Kidney glomerular epithelial cell (primary cell): ENCODE data around the gene CD160.
"Not testable (repeated sequence)": the region's sequence is repeated elsewhere in the genome, so short reads cannot be mapped to it uniquely, and the experiment has no call there.

Experiments used
- DNase-seq: peaks from one replicate; lab custom pipeline; 2025; lab: John Stamatoyannopoulos, UW

The CD160 gene

GRCh38 chr1:145758575-145758974 lies 39.3 kb downstream of the CD160 start:
- no peak for DNase-seq

- DNase-seq = no peak
Observed at GRCh38 chr1:145759721-145760120, 40.4 kb downstream of the CD160 start.

DNA sequence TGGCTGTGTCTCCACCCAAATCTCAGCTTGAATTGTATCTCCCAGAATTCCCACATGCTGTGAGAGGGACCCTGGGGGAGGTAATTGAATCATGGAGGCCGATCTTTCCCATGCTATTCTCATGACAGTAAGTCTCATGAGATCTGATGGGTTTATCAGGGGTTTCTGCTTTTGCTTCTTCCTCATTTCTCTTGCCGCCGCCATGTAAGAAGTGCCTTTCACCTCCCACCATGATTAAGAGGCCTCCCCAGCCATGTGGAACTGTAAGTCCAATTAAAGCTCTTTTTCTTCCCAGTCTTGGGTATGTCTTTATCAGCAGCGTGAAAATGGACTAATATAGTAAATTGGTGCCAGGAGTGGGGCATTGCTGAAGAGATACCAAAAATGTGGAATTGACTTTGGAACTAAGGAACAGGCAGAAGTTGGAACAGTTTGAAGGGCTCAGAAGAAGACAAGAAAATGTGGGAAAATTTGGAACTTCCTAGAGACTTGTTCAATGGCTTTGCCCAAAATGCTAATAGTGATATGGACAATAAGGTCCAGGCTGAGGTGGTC lies 41.2 kb downstream of the CD160 start:
- DNase-seq = not testable (repeated sequence)

DNA sequence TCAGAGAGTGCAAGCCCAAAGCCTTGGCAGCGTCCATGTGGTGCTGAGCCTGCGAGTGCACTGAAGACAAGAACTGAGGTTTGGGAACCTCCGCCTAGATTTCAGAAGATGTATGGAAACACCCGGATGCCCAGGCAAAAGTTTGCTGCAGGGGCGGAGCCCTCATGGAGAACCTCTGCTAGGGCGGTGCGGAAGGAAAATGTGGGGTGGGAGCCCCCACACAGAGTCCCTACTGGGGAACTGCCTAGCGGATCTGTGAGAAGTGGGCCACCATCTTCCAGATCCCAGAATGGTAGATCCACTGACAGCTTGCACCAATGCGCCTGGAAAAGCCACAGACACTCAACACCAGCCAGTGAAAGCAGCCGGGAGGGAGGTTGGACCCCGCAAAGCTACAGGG lies 42.2 kb downstream of the CD160 start:
- not testable (repeated sequence) for DNase-seq

DNA sequence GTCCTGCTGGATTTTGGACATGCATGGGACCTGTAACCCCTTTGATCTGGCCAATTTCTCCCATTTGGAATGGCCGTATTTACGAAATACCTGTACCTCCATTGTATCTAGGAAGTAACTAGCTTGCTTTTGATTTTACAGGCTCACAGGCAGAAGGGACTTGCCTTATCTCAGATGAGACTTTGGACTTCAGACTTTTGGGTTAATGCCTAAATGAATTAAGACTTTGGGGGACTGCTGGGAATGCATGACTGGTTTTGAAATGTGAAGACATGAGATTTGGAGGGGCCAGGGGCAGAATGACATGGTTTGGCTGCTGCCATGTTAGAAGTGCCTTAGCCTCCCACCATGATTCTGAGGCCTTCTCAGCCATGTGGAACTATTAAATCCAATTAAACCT lies 42.7 kb downstream of the CD160 start:
- DNase-seq = not testable (repeated sequence)

- DNase-seq = not testable (repeated sequence)
Observed at GRCh38 chr1:145764231-145764940, 45.1 kb downstream of the CD160 start.

DNA sequence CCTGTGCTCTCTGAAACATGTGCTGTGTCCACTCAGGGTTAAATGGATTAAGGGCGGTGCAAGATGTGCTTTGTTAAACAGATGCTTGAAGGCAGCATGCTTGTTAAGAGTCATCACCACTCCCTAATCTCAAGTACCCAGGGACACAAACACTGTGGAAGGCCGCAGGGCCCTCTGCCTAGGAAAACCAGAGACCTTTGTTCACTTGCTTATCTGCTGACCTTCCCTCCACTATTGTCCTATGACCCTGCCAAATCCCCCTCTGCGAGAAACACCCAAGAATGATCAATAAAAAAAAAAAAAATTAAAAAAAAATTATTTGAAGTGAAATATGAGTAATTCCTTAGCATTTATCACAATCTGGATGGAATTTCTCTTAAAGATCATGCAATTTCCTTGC lies 45.8 kb downstream of the CD160 start:
- not testable (repeated sequence) for DNase-seq

DNA sequence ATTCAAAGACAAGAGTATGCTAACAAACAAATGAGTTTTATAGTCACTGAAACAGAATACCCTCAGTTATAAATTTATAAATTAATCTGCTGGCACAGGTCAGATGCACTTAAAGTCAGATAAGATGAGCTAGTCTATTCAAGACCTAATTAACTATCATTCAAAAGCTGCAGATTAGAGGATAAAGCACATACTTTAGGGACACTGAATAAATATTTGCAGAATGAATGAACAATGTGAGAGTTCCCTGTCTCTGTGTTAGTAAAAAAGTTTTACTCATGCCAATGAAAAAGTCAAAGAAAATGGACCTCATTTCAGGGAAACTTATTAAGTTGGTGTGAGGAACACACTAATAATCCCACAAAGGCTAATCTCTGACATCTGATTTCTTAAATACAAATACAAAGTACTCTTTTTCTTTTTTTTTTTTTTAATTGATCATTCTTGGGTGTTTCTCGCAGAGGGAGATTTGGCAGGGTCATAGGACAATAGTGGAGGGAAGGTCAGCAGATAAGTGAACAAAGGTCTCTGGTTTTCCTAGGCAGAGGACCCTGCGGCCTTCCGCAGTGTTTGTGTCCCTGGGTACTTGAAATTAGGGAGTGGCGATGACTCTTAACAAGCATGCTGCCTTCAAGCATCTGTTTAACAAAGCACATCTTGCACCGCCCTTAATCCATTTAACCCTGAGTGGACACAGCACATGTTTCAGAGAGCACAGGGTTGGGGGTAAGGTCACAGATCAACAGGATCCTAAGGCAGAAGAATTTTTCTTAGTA lies 46.5 kb downstream of the CD160 start:
- DNase-seq = not testable (repeated sequence)

DNA sequence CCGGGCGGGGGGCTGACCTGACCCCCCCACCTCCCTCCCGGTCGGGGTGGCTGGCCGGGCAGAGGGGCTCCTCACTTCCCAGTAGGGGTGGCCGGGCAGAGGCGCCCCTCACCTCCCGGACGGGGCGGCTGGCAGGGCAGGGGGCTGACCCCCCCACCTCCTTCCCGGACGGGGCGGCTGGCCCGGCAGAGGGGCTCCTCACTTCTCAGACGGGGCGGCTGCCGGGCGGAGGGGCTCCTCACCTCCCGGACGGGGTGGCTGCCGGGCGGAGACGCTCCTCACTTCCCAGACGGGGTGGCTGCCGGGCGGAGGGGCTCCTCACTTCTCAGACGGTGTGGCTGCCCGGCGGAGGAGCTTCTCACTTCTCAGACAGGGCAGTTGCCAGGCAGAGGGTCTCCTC lies 47.6 kb downstream of the CD160 start:
- DNase-seq = not testable (repeated sequence)

DNA sequence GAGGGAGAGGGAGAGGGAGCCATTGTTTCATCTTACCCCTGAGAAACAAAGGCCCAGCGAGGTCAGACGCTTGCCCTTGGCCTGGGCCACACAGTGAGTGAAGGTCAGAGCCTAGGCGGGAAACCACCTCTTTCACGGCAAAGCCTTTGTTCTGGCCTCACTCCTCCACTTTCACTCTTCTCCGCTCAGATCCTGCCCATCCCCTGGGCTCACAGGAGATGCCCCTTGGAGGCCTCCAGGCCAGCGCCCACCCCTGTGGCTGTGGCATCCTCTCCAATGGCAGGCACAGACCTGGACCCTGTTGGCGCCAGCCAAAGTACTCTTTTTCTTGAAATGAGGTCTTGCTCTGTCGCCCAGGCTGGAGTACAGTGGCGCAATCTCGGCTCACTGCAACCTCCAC lies 48.7 kb downstream of the CD160 start:
- DNase-seq = not testable (repeated sequence)

DNA sequence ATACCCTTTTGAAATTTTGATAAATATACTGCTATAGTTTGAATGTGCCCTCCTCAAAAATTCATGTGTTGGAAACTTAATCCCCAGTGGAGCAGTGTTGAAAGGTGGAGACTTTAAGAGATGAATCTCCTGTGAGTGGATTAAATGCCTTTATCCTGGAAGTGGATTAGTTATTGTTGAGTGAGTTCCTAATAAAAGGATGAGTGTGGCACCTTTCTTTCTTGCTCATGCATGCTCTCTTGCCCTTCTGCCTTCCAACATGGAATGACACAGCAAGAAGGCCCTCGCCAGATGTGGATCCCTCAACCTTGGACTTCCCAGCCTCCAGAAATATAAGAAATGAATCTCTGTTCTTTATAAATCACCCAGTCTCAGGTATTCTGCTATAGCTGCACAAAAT lies 51.8 kb downstream of the CD160 start:
- DNase-seq = no peak

- DNase-seq = no peak
Observed at GRCh38 chr1:145773423-145773822, 54.1 kb downstream of the CD160 start.

GRCh38 chr1:145777357-145778145 lies 58.3 kb downstream of the CD160 start:
- no peak for DNase-seq

GRCh38 chr1:145778146-145778540 lies 58.8 kb downstream of the CD160 start:
- DNase-seq = no peak

- peak; percentile 97 for DNase-seq
Observed at GRCh38 chr1:145782272-145783099, 63.2 kb downstream of the CD160 start.

GRCh38 chr1:145784409-145784808 lies 65.1 kb downstream of the CD160 start:
- DNase-seq = no peak

DNA sequence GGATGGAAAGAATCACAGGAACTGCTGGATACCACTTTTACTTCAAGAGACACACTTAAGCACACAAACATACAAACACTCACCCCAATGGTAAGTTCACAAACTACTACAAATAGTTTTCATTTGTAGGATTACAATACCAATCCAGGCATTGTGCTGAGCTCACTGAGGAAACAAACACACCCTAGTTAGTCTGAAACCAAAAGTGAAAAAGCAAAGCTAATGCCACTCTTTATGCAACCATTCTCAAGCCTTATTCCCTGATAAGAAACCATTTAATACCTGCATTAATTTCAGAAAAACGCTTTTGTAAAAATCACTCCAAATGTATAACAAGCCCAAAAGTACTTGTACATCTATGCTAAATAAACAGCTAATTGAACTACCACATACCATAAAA lies 66.2 kb downstream of the CD160 start:
- DNase-seq = no peak

DNA sequence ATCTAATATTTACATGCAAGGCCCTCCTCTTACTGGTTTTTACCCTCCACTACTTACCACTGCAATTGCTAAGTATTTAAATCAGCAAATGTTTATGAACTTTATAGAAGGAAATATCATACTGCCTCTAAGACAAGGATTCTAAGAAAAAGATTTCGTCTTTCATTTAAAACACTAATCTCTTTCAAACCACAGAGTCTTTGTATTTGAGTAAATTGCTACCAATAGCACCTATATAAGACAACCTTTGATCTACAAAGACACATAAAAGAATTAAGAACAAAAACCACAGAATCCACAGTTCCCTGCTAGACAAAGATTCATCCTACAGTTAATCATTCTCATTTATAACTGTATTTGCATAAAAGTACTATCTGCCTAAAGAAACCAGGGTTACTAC lies 67.0 kb downstream of the CD160 start:
- DNase-seq = no peak

DNA sequence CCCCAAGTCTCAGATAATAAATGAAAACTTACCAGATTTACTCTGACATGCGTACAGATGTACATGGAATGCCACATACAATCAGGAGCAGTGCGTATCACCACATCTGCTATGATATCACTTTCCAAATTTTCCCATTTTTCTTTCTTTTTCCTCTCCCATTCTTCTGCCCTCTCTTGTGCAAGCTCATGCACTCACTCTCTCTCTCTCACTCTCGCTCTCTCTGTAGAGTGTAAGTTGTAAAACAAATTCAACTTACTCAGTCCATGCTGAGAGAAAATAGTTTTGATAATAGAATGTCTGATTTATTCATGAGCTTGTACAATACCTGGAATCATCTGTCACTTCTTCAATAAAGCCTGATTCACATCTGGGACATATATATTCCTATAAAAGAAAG lies 69.3 kb downstream of the CD160 start:
- DNase-seq = no peak
